ENCODE results near the gene CAMTA1.

Gene CAMTA1

DNA sequence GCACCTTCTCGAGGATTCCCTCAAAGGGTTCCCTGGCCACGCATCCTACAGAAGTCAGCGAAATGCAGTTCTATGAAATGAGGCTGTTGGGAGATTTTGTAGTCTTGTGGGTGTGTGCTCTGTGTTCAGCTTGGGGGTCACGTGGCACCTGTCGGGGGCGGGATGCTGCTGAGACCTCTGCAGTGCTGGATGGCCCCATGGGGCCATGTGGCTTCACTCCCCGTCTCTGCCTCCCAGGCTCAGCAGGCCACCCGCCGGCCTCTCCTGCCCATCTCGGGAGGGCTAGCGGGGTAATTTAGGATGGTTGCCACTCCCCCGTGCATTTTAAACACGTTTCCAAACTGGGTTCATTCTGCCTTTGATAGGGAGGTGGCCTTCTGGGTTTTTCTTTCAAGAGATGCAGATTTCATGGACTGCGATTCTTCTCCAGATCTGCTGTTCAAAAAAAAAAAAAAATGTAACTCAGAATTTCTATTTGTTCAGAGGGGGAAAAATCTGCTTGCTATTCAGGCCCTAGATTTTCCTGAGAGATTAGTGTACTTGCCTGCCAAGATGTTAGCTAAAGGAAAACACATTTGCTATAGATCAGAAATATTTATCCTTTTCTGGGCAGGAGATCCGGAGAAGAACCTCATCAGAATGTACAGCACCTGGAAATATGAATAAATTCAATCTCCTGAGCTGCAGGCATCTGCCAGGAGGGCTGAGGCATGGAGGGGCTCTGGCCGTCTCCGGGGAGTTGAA lies 708.6 kb downstream of the CAMTA1 start:
- H3K4me3 ChIP-seq (ENCODE audit: low read depth, low read length), result no peak overlapping the region
- TF ChIP-seq CTCF (IDR thresholded peaks at IDR 0.05; ENCODE audit: low read depth, low read length, missing control alignments), result no peak
- DNase-seq (ENCODE audit: low read depth), result no peak

GRCh38 chr1:7495962-7496361 lies 710.7 kb downstream of the CAMTA1 start:
- H3K4me3 ChIP-seq (ENCODE audit: low read depth, low read length), result no peak overlapping the region
- TF ChIP-seq CTCF (IDR thresholded peaks at IDR 0.05; ENCODE audit: low read depth, low read length, missing control alignments), result no peak
- no peak for DNase-seq (ENCODE audit: low read depth)

- TF ChIP-seq CTCF (IDR thresholded peaks at IDR 0.05; ENCODE audit: low read depth, low read length, missing control alignments), result no peak
- no peak for DNase-seq (ENCODE audit: low read depth)
- H3K4me3 ChIP-seq (ENCODE audit: low read depth, low read length), result no peak overlapping the region
Observed at GRCh38 chr1:7497107-7497637, 711.9 kb downstream of the CAMTA1 start.

GRCh38 chr1:7500381-7501083 lies 715.3 kb downstream of the CAMTA1 start:
- no peak for DNase-seq (ENCODE audit: low read depth)
- no peak for TF ChIP-seq CTCF (IDR thresholded peaks at IDR 0.05; ENCODE audit: low read depth, low read length, missing control alignments)
- no peak overlapping the region for H3K4me3 ChIP-seq (ENCODE audit: low read depth, low read length)

GRCh38 chr1:7501084-7501491 lies 715.8 kb downstream of the CAMTA1 start:
- DNase-seq (ENCODE audit: low read depth), result no peak
- no peak overlapping the region for H3K4me3 ChIP-seq (ENCODE audit: low read depth, low read length)

More at GRCh38 chr1:7501084-7501491, 715.8 kb downstream of the CAMTA1 start:
- no peak for TF ChIP-seq CTCF (IDR thresholded peaks at IDR 0.05; ENCODE audit: low read depth, low read length, missing control alignments)

All from GM12864 (cell line).